Left forelimb (tissue), 1 donor: ENCODE results near the gene PRICKLE1.

Experiments used
- DNase-seq: peaks from one replicate; pipeline ENCODE4 v3.0.0-alpha.2; 2018; ENCODE audit warnings: low spot score

Gene PRICKLE1

GRCh38 chr12:42450248-42450647, 139.3 kb downstream of the PRICKLE1 start:
- no peak for DNase-seq

DNA sequence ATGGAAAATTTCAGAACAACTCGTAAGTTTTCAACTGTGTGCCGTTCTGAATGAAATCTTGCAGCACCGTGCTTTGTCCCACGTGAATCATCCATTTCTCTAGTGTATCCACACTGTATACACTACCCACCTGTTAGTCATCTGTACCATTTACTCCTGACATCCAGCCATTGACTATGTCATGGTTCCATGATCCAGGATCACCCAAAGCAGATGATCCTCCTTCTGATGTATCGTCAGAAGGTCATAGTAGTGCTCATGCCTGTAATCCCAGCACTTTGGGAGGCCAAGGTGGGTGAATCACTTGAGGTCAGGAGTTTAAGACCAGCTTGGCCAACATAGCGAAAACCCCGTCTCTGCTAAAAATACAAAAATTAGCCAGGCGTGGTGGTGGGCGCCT, 140.7 kb downstream of the PRICKLE1 start:
- DNase-seq = no peak

GRCh38 chr12:42447371-42447786, 142.2 kb downstream of the PRICKLE1 start:
- no peak for DNase-seq

DNA sequence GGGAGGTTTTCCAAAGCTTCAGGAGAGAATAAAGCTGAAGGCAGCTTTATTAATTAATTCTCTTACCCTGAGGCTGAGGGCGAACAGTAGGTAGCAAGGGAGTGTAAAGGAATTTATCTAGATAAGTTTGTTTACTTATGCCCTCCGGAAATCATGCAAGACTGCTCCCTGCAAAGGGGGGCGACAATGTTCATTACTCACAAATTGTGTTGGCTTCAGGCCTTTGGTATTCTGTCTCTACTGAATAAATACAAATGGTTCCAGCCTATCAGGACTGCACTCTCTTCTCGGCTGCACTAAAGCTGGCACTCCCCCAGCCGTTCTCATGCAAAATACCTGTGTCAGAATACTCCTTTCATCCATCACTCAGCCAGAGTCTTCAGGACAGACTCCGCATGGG, 142.8 kb downstream of the PRICKLE1 start:
- no peak for DNase-seq

GRCh38 chr12:42445891-42446290, 143.7 kb downstream of the PRICKLE1 start:
- DNase-seq = no peak

- no peak for DNase-seq
Observed at GRCh38 chr12:42444192-42444943, 145.2 kb downstream of the PRICKLE1 start.

DNA sequence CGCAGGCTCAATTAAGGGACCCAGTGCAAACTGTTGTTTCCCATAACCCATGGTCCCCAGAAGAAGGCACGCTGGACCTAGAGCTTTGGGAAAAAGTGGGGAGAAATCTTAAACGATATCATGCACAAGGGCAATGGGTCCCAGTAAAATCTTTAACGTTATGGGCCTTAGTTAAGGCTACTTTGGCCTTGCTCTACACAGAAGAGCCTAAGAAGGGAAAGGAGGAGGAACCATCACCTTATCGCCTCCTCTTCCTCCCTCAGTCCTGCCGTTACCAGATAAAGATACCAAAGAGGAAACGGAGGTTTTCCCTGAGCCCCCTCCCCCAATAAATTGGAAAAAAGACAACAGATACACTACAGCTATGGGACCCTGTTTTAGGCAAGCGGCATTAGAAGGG, 146.7 kb downstream of the PRICKLE1 start:
- DNase-seq = no peak

GRCh38 chr12:42442311-42442759, 147.2 kb downstream of the PRICKLE1 start:
- no peak for DNase-seq

GRCh38 chr12:42440608-42441007, 148.9 kb downstream of the PRICKLE1 start:
- DNase-seq = no peak

GRCh38 chr12:42432517-42433140, 156.9 kb downstream of the PRICKLE1 start:
- DNase-seq = no peak

DNA sequence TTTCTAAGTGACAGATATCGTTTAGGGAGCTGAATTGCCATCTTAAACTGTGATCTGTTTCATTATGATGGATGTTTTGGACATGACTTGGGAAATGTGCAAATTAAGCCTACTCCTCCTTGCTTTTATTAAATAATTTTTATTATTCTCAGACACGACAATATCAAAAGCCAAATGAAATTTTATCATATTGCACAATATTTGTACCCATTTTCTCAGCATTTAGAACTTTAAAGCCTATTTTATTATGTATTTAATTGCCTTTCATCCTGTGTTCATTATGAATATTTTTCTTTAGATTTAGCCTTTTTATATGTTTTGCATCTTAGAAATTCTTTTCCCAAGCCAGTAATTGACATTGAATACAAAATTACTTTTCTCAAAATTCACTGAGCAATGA, 160.7 kb downstream of the PRICKLE1 start:
- DNase-seq = no peak

DNA sequence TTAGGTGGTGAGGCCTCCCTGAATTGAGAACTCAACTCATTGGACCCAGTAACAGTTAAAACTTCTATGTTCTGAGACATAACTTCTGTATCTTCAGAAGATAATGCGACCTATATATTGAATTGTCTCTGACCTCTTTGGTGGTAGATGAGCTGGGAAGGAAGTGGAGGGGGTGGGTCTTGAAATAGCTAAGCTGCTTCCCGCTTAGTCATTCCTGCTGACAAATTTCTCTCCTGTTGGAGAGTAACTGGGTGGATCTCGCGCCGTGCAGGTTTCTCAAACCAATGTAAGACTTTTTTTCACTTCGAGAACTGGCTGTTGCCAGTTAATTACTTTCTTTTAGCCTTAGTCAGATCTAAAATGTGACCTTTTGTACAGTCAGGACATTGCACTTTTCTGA, 162.8 kb downstream of the PRICKLE1 start:
- DNase-seq = no peak

- DNase-seq = no peak
Observed at GRCh38 chr12:42422785-42423184, 166.8 kb downstream of the PRICKLE1 start.

GRCh38 chr12:42421844-42422779, 167.4 kb downstream of the PRICKLE1 start:
- no peak for DNase-seq

DNA sequence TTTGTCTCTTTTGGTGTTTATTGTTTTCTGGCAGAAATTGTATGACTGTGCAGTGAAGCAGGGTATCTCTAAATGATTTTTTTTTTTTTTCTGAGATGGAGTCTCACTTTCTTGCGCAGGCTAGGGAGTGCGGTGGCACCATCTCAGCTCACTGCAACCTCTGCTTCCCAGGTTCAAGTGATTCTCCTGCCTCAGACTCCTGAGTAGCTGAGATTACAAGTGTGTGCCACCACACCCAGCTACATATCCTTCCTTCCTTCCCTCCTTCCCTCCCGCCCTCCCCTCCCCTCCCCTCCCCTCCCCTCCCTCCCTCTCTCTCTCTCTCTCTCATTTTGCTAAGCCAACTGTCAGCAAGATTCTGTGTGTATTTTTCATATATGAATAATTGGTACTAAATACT, 169.2 kb downstream of the PRICKLE1 start:
- DNase-seq = no peak

DNA sequence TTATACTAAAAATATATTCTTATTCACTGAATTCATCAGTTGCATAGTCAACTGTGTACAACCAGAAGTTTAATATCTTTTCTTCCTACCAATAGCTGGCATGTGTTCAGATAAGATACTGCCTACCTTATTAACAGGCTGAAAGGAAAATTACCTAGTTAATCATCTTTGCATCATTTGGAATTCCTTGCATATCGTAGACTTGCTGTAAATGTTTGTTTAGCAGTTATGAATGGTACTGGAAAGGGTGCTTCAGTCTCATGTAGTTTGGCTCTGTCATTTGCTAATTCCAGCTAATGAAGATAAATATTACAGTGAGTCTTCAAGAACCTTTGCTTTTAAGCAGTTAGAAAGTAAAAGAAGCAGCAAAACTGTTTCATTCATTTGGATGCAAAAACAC, 179.2 kb downstream of the PRICKLE1 start:
- DNase-seq = no peak

DNA sequence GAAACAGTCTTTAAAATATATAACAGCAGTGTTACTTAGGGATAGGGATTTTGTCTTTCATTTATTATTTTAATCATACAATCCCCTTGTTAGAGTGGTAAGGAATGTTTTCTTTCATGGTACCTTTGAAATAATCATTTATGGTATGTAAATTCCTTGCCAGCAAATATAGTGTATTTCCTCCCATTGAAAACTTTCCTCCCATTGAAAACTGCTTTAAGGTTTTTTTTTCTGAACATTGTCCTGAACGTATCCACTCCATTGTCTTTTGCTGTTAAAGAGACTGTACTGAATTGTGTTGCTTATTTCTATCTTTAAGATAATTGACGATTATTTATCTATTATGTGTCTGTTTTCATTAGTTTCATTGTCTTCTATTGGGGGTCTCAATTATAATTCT, 180.1 kb downstream of the PRICKLE1 start:
- no peak for DNase-seq

DNA sequence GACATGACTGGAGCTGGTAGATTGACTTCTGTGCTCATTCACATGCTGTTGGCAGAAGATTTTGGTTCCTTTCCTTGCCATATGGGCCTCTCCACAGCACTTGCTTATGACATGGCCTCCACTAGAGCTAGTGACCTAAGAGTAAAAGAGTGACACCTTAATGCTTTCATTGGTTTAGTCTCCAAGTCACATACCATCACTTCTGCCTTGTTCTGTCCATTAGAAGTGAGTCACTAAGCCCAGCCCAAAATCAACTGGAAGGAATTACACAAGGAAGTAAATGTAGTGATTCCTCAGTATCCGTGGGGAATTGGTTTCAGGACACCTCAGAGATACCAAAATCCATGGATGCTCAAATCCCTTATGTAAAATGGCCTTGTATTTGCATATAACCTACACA, 182.2 kb downstream of the PRICKLE1 start:
- no peak for DNase-seq
